Gastrocnemius medialis (tissue), 4 donors: ENCODE data around the gene GABBR2.

Experiments
- CTCF ChIP-seq, 5 experiments: fragments of 450-650 bp in 3 of 5; fragments of 200-600 bp in 2 of 5; sonication (generic) in 2 of 5; IDR thresholded peaks in 4 of 5; conservative IDR thresholded peaks in 1 of 5; 1 replicate in 4 of 5; 2 replicates in 1 of 5; pipeline ENCODE4 v1.5.1; 2016 to 2019; ENCODE audit warnings: antibody characterized with exemption in 5 of 5, mild to moderate bottlenecking in 3 of 5, moderate library complexity in 3 of 5
- POLR2A ChIP-seq, 2 donors: fragments of 450-650 bp; IDR thresholded peaks; one replicate each; pipeline ENCODE4 v1.6.1; 2017; ENCODE audit warnings: antibody characterized with exemption in 2 of 2, mild to moderate bottlenecking in 2 of 2, moderate library complexity in 2 of 2

- no peak for TF ChIP-seq CTCF (IDR thresholded peaks at IDR 0.05 in 4 of 5, conservative IDR thresholded peaks at IDR 0.05 in 1 of 5)
- no peak for TF ChIP-seq POLR2A (IDR thresholded peaks at IDR 0.05)
Measured at GRCh38 chr9:98253565-98253964, 455.2 kb downstream of the GABBR2 start.
